Measurements from ENCODE around the gene AZIN2. TPM values are rescaled to one million over a fixed set of nuclear protein-coding genes. Genes with fewer than 3 reads are reported as not detected.

Gene AZIN2
- total and polyA plus RNA-seq, 3 donors from 2014 or later: 38.2 to 68.7 (median 56.9) TPM

DNA sequence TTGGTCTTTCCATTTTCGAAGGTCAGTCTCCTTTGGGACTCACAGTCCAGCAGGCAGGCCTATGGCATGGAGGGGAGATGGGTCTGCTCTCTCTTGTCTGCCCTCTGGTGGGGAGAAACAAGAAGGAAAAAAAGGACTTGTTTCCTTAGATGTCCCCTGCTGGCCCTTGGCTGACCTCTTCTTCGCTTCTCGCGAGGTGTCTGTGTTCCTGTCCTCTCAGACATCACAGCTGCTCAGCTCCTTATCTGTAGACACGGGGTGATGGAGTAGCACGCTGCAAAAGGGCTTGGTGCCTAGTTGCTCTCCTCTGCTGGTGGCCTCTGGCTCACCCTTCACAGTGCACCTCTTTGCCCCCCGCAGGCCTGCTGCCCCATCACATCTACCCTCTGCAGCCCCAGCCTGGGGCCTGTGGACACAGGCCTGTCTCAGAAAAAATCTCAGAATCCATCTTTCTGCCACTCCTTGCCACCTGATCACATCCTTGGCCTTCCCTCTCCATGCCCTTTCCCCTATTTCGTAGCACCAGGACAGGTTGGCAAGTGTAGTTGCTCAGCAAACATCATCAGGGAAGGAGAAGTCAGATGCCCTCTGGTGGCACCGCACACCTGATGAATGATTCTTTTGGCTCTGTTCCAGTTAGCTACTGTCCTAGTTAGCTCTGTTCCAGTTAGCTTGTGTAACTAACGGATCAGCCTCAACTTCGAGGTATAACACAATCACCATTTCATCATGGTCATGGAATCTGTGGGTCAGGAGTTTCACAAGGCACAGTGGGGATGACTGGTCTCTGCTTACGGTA, 25.5 kb upstream of the AZIN2 start:
- no peaks in the 10 kb centered on the region for H3K27me3 ChIP-seq
- 48 to 54% methylated on average over 12 of the region's 12 CpGs for WGBS, 2 donors
- no peak overlapping the region for H3K4me3 ChIP-seq
- H3K27ac ChIP-seq: no peak overlapping the region
- intact Hi-C loops (cut with DNase I; ENCODE audit: low total_unique reads): loop anchor here (10.0 kb wide), 1 partner anchor 121 kb away; no protein-coding TSS in a partner anchor
- H3K4me1 ChIP-seq: peaks cover 6% of the 10 kb centered on the region
- TF ChIP-seq, protein P1, sequence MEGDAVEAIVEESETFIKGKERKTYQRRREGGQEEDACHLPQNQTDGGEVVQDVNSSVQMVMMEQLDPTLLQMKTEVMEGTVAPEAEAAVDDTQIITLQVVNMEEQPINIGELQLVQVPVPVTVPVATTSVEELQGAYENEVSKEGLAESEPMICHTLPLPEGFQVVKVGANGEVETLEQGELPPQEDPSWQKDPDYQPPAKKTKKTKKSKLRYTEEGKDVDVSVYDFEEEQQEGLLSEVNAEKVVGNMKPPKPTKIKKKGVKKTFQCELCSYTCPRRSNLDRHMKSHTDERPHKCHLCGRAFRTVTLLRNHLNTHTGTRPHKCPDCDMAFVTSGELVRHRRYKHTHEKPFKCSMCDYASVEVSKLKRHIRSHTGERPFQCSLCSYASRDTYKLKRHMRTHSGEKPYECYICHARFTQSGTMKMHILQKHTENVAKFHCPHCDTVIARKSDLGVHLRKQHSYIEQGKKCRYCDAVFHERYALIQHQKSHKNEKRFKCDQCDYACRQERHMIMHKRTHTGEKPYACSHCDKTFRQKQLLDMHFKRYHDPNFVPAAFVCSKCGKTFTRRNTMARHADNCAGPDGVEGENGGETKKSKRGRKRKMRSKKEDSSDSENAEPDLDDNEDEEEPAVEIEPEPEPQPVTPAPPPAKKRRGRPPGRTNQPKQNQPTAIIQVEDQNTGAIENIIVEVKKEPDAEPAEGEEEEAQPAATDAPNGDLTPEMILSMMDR (IDR thresholded peaks at IDR 0.05): peak; percentile 40 to 79 (median 66)
- no peak for TF ChIP-seq POLR2A (IDR thresholded peaks at IDR 0.05)
- H3K9me3 ChIP-seq: no peaks in the 10 kb centered on the region
- no peaks in the 10 kb centered on the region for H3K36me3 ChIP-seq (ENCODE audit: low read depth, missing control alignments)
- DNase-seq: peak; percentile 85

GRCh38 chr1:33056426-33056825, 24.5 kb upstream of the AZIN2 start:
- H3K4me1 ChIP-seq: peaks cover 7% of the 10 kb centered on the region
- TF ChIP-seq, protein P1 (IDR thresholded peaks at IDR 0.05): no peak
- TF ChIP-seq POLR2A (IDR thresholded peaks at IDR 0.05): no peak
- H3K27ac ChIP-seq: no peak overlapping the region
- H3K9me3 ChIP-seq: no peaks in the 10 kb centered on the region
- no peak overlapping the region for H3K4me3 ChIP-seq
- WGBS, 2 donors: 73 to 87% methylated on average over 3 of the region's 3 CpGs
- DNase-seq: no peak
- no peaks in the 10 kb centered on the region for H3K36me3 ChIP-seq (ENCODE audit: low read depth, missing control alignments)
- intact Hi-C loops (cut with DNase I; ENCODE audit: low total_unique reads): loop anchor here (10.0 kb wide), 1 partner anchor 122 kb away; no protein-coding TSS in a partner anchor
- no peaks in the 10 kb centered on the region for H3K27me3 ChIP-seq

DNA sequence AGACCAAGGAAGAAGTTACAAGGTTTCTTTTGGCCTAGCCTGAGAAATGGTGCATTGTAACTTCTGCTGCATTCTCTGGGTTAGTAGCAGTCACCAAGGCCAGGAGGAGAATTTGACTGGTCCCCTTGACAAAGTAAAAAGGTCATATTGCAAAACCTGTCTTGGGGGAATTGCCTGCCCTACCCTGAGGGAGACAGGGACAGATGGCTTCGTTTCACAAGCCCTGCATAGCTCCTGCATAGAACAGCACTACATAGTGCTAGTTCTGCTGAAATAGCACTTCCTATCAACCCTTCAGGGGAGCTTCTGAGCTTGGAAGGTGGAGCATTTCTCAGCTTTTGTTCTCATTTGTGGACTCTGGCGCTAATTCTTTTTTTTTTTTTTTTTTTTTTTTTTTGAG, 23.9 kb upstream of the AZIN2 start:
- no peak overlapping the region for H3K27ac ChIP-seq
- no peaks in the 10 kb centered on the region for H3K9me3 ChIP-seq
- H3K27me3 ChIP-seq: no peaks in the 10 kb centered on the region
- DNase-seq: no peak
- 86 to 89% methylated on average over 2 of the region's 2 CpGs for WGBS, 2 donors
- H3K4me3 ChIP-seq: no peak overlapping the region
- peaks cover 7% of the 10 kb centered on the region for H3K4me1 ChIP-seq
- intact Hi-C loops (cut with DNase I; ENCODE audit: low total_unique reads): loop anchor here (10.0 kb wide), 1 partner anchor 122 kb away; no protein-coding TSS in a partner anchor
- no peaks in the 10 kb centered on the region for H3K36me3 ChIP-seq (ENCODE audit: low read depth, missing control alignments)
- TF ChIP-seq, protein P1 (IDR thresholded peaks at IDR 0.05): no peak
- no peak for TF ChIP-seq POLR2A (IDR thresholded peaks at IDR 0.05)

- H3K27me3 ChIP-seq: no peaks in the 10 kb centered on the region
- no peak for DNase-seq
- peaks cover 4% of the 10 kb centered on the region for H3K4me1 ChIP-seq
- H3K36me3 ChIP-seq (ENCODE audit: low read depth, missing control alignments): no peaks in the 10 kb centered on the region
- H3K4me3 ChIP-seq: no peak overlapping the region
- intact Hi-C loops (cut with DNase I; ENCODE audit: low total_unique reads): no loop called here
- H3K9me3 ChIP-seq: no peaks in the 10 kb centered on the region
- 50 to 64% methylated on average over 1 to 2 of the region's 2 CpGs for WGBS, 2 donors
- H3K27ac ChIP-seq: no peak overlapping the region
- no peak for TF ChIP-seq POLR2A (IDR thresholded peaks at IDR 0.05)
- TF ChIP-seq, protein P1 (IDR thresholded peaks at IDR 0.05): no peak
Measured at GRCh38 chr1:33060579-33061083, 20.3 kb upstream of the AZIN2 start.
